Right lobe of liver (tissue), 6 donors: ENCODE data around the gene EDRF1. TPM values are rescaled to one million over a fixed set of nuclear protein-coding genes. Genes with fewer than 3 reads are reported as not detected.

ENCODE experiments used
- ATAC-seq, 4 donors: fragments of 200-7000 bp; cut with Tn5 transposase; one replicate each; pipeline ENCODE4 v1.9.1; 2020; ENCODE audit warnings: mild to moderate bottlenecking in 4 of 4, moderate library complexity in 4 of 4
- DNase-seq, 3 donors: peaks; one replicate each; pipeline ENCODE4 v3.0.0-alpha.2; 2020
- H3K27ac ChIP-seq, 3 donors: fragments of 200-600 bp; one replicate each; pipeline ENCODE4 v1.8.0; 2022
- H3K27me3 ChIP-seq, 2 donors: fragments of 200-600 bp; one replicate each; pipeline ENCODE4 v1.8.0; 2022
- H3K36me3 ChIP-seq, 4 donors: fragments of 200-600 bp; sonication (generic) in 1 of 4; one replicate each; pipeline versions ENCODE4 v1.5.1 to v1.8.0; 2017 to 2022; ENCODE audit warnings: control low read depth in 1 of 4
- H3K4me1 ChIP-seq, 4 donors: fragments of 200-600 bp; sonication (generic) in 1 of 4; one replicate each; pipeline versions ENCODE4 v1.5.1 to v1.8.0; 2017 to 2022; ENCODE audit warnings: control low read depth in 1 of 4
- H3K4me3 ChIP-seq, 3 donors: fragments of 200-600 bp; one replicate each; pipeline ENCODE4 v1.8.0; 2022
- H3K9me3 ChIP-seq, 4 donors: fragments of 200-600 bp; sonication (generic) in 1 of 4; one replicate each; pipeline versions ENCODE4 v1.5.1 to v1.8.0; 2017 to 2022; ENCODE audit warnings: control low read depth in 1 of 4
- CTCF ChIP-seq, 4 donors: fragments of 200-600 bp in 3 of 4; fragments of 450-650 bp in 1 of 4; IDR thresholded peaks; one replicate each; pipeline versions ENCODE4 v1.5.1 to v1.8.0; 2016 to 2022; ENCODE audit warnings: antibody characterized with exemption in 4 of 4, mild to moderate bottlenecking in 2 of 4
- POLR2A ChIP-seq: fragments of 450-650 bp; IDR thresholded peaks from one replicate; pipeline ENCODE4 v1.6.1; 2017; ENCODE audit warnings: antibody characterized with exemption, mild to moderate bottlenecking
- WGBS: methylation state at CpG from one replicate; pipeline ENCODE4 v1.1.6; 2018; ENCODE audit warnings: low coverage, low lambda C conversion rate; ENCODE audit not compliant: insufficient coverage; ENCODE audit errors: missing lambda C conversion rate; 5-methylcytosine and 5-hydroxymethylcytosine counted together
- intact Hi-C, 2 donors: fragments of 100-400 bp; cut with DNase I; formaldehyde crosslinking; loops; one replicate each; pipeline versions ENCODE4 v1.11.2 to v1.14.1; 2022
- total RNA-seq, 6 experiments: library from RNA; depleted of rRNA in 2 of 6; stranded (reverse); fragments of >200 nt in 2 of 6; fragmentation: NEBNext Ultra II Directional in 3 of 6; extraction: Animal tissue kit (Norgen Biotek cat#: 25700) in 3 of 6; gene quantifications; one replicate each; pipeline versions ENCODE4 v1.1.0 to v1.2.4, GENCODE V29; 2016 to 2023
- donor health status: DM: no; HTN: yes; CAD: no.
- donor health status: DM: no; HTN: no; CAD: no.
- donor health status: DM: no; HTN: no; CAD: no.
- donor health status: DM: no; HTN: yes; CAD: no.
- donor health status: DM: no; HTN: yes; CAD: no.

The EDRF1 gene
- total RNA-seq, 6 experiments from 2014 or later, result 6.5 to 8.5 (median 8.1) TPM

DNA sequence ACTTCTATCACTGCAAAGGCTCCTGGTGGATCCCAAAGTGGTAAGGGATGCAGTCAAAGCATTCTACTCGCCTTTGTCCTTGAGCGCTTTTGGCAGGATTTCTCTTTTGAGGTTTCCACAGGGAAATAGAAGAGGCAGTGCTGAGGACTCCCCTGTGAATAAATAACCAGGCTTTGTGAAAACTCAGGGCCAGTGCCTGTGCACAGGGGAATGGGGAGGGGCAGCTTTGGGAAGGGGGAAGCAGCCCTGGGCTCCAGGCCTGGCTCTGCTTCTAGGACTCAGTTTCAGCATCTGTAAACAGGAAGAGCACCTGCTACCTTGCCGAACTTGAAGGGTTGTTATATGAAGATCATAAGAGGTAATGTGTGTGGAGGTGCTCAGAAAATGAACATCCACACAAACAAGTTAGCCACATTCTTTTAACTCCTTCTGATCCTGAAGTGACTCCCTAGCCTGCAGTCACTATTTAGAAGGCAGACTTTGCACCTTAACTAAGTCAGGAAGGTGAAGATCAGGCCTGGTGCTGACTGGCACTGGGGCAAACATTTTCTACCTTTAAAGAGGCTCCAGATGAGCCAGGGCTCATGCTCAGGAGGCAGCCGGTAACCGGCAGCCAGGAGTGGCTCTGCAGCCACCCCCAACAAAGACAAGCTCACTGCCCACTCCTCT is 78.6 kb downstream of the EDRF1 start:
- no peak for TF ChIP-seq CTCF (IDR thresholded peaks at IDR 0.05)
- no peak for TF ChIP-seq POLR2A
- H3K4me1 ChIP-seq, result no peaks in the 10 kb centered on the region
- peaks cover 0 to 9% (median 0%) of the 10 kb centered on the region in 4 donors for H3K36me3 ChIP-seq
- ATAC-seq (peak in 1 of 4 donors; percentile 23), DNase-seq (no peak)
- no peaks in the 10 kb centered on the region for H3K27me3 ChIP-seq
- H3K4me3 ChIP-seq, result no peak overlapping the region
- intact Hi-C loops, result no loop called here
- WGBS, result 79% methylated on average over 4 of the region's 5 CpGs
- no peak overlapping the region for H3K27ac ChIP-seq
- H3K9me3 ChIP-seq, result no peaks in the 10 kb centered on the region

- TF ChIP-seq CTCF (IDR thresholded peaks at IDR 0.05), result no peak
- no peak for TF ChIP-seq POLR2A
- intact Hi-C loops, result no loop called here
- Histone ChIP-seq H3K4me3 (no peak overlapping the region), H3K9me3 (no peaks in the 10 kb centered on the region), H3K27me3 (no peaks in the 10 kb centered on the region), H3K36me3 (peaks cover 0 to 2% (median under 1%) of the 10 kb centered on the region in 4 donors), H3K27ac (no peak overlapping the region), H3K4me1 (no peaks in the 10 kb centered on the region)
- DNase-seq (no peak), ATAC-seq (no peak)
- WGBS, result 100% methylated on average over 7 of the region's 8 CpGs
Measured at GRCh38 chr10:125799451-125800182, 80.1 kb downstream of the EDRF1 start.

DNA sequence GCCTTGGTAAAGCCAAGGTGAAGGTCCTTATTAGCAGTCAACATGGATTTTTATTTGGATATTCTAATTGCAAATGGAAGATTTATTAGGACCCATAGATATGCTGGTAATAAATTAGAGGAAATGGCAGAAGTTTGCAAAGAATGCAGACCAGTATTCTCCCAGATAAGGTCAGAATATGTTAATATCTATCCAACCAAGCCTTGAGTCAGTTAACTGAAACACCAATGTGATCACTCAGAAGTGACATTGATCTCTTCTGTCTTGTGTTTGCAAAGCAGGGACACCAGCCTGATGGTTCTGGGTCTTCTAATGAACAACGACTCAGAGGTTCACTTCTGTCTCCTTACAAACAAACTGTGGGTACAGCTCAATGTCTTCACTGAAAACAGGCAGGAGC is 82.1 kb downstream of the EDRF1 start:
- 88% methylated on average over 1 of the region's 1 CpG for WGBS
- peaks cover 0 to 9% (median 3%) of the 10 kb centered on the region in 4 donors for H3K36me3 ChIP-seq
- intact Hi-C loops, result no loop called here

GRCh38 chr10:125802131-125802530 is 82.6 kb downstream of the EDRF1 start:
- no peak for TF ChIP-seq POLR2A
- no peak for TF ChIP-seq CTCF (IDR thresholded peaks at IDR 0.05)
- no peaks in the 10 kb centered on the region for H3K9me3 ChIP-seq
- ATAC-seq, result no peak
- no peak overlapping the region for H3K4me3 ChIP-seq
- no peak for DNase-seq
- peaks cover 0 to 15% (median 5%) of the 10 kb centered on the region in 4 donors for H3K36me3 ChIP-seq
- intact Hi-C loops, result no loop called here
- H3K27me3 ChIP-seq, result no peaks in the 10 kb centered on the region
- no peaks in the 10 kb centered on the region for H3K4me1 ChIP-seq
- H3K27ac ChIP-seq, result no peak overlapping the region
- WGBS, result no CpG with 5 or more reads among the region's 5 CpGs

More for the DNA sequence above, 82.1 kb downstream of the EDRF1 start:
- H3K27ac ChIP-seq, result no peak overlapping the region
- H3K27me3 ChIP-seq, result no peaks in the 10 kb centered on the region
- H3K9me3 ChIP-seq, result no peaks in the 10 kb centered on the region
- TF ChIP-seq CTCF (IDR thresholded peaks at IDR 0.05) (no peak), POLR2A (no peak)
- H3K4me1 ChIP-seq, result no peaks in the 10 kb centered on the region
- no peak overlapping the region for H3K4me3 ChIP-seq
- DNase-seq, result no peak
- no peak for ATAC-seq
